ENCODE results near the gene PLAGL1. TPM values are rescaled to one million over a fixed set of nuclear protein-coding genes. Genes with fewer than 3 reads are reported as not detected.

Gene PLAGL1
- total RNA-seq, 1 donor from 2014 or later, result 20.3 TPM

- DNase-seq (ENCODE audit: low read depth), result peak; percentile 13
- Histone ChIP-seq H3K4me3 (ENCODE audit: insufficient read depth, low read depth, low read length) (no peak overlapping the region), H3K36me3 (ENCODE audit: insufficient read depth, low read length) (no peaks in the 10 kb centered on the region), H4K20me1 (ENCODE audit: insufficient read depth, low read length) (peaks cover 3% of the 10 kb centered on the region), H2AFZ (ENCODE audit: low read depth, low read length) (no peak overlapping the region), H3K4me1 (ENCODE audit: insufficient read depth, low read length) (peaks cover 7% of the 10 kb centered on the region), H3K27ac (ENCODE audit: low read depth, low read length) (no peak overlapping the region), H3K4me2 (ENCODE audit: low read length) (no peak overlapping the region), H3K27me3 (ENCODE audit: insufficient read depth, low read length) (no peaks in the 10 kb centered on the region), H3K9ac (ENCODE audit: low read length) (no peak overlapping the region), H3K79me2 (ENCODE audit: insufficient read depth, low read length) (no peaks in the 10 kb centered on the region), H3K9me3 (ENCODE audit: insufficient read depth, low read depth, low read length) (no peaks in the 10 kb centered on the region)
- no peak for TF ChIP-seq CTCF (IDR thresholded peaks at IDR 0.05; ENCODE audit: insufficient read depth, low read depth, low read length)
- Mint-ChIP-seq H3K4me1 (ENCODE audit: low read depth, unreplicated experiment) (peaks cover 10% of the 10 kb centered on the region), H3K4me3 (ENCODE audit: unreplicated experiment) (no peak overlapping the region), H3K9me3 (ENCODE audit: unreplicated experiment) (peaks cover 4% of the 10 kb centered on the region), H3K27me3 (ENCODE audit: low read depth, unreplicated experiment) (peaks cover 63% of the 10 kb centered on the region), H3K36me3 (ENCODE audit: low read depth, unreplicated experiment) (peaks cover 9% of the 10 kb centered on the region), H3K27ac (ENCODE audit: unreplicated experiment) (no peak overlapping the region)
- no peak for FAIRE-seq
Observed at GRCh38 chr6:143967706-143968376, 40.2 kb downstream of the PLAGL1 start.

GRCh38 chr6:143966312-143966711 lies 41.7 kb downstream of the PLAGL1 start:
- Histone ChIP-seq H3K4me3 (ENCODE audit: insufficient read depth, low read depth, low read length) (no peak overlapping the region), H3K36me3 (ENCODE audit: insufficient read depth, low read length) (no peaks in the 10 kb centered on the region), H3K9me3 (ENCODE audit: insufficient read depth, low read depth, low read length) (no peaks in the 10 kb centered on the region), H3K4me2 (ENCODE audit: low read length) (peak overlapping the region; percentile 49), H3K79me2 (ENCODE audit: insufficient read depth, low read length) (no peaks in the 10 kb centered on the region), H3K9ac (ENCODE audit: low read length) (no peak overlapping the region), H3K4me1 (ENCODE audit: insufficient read depth, low read length) (peaks cover 7% of the 10 kb centered on the region), H2AFZ (ENCODE audit: low read depth, low read length) (no peak overlapping the region), H3K27ac (ENCODE audit: low read depth, low read length) (no peak overlapping the region), H3K27me3 (ENCODE audit: insufficient read depth, low read length) (no peaks in the 10 kb centered on the region), H4K20me1 (ENCODE audit: insufficient read depth, low read length) (peaks cover 3% of the 10 kb centered on the region)
- Mint-ChIP-seq H3K27me3 (ENCODE audit: low read depth, unreplicated experiment) (peaks cover 74% of the 10 kb centered on the region), H3K27ac (ENCODE audit: unreplicated experiment) (no peak overlapping the region), H3K36me3 (ENCODE audit: low read depth, unreplicated experiment) (peaks cover 9% of the 10 kb centered on the region), H3K4me3 (ENCODE audit: unreplicated experiment) (no peak overlapping the region), H3K9me3 (ENCODE audit: unreplicated experiment) (peaks cover 4% of the 10 kb centered on the region), H3K4me1 (ENCODE audit: low read depth, unreplicated experiment) (peaks cover 9% of the 10 kb centered on the region)
- no peak for FAIRE-seq
- TF ChIP-seq EZH2 (IDR thresholded peaks at IDR 0.05; ENCODE audit: insufficient read depth, low read length) (no peak), CTCF (IDR thresholded peaks at IDR 0.05; ENCODE audit: insufficient read depth, low read depth, low read length) (no peak)
- DNase-seq (ENCODE audit: low read depth), result no peak

- H3K9me3 Mint-ChIP-seq (ENCODE audit: unreplicated experiment), result peaks cover 4% of the 10 kb centered on the region
- H3K27ac Mint-ChIP-seq (ENCODE audit: unreplicated experiment), result no peak overlapping the region
- H3K4me1 Mint-ChIP-seq (ENCODE audit: low read depth, unreplicated experiment), result peaks cover 9% of the 10 kb centered on the region
- H3K27me3 ChIP-seq (ENCODE audit: insufficient read depth, low read length), result no peaks in the 10 kb centered on the region
- peaks cover 3% of the 10 kb centered on the region for H4K20me1 ChIP-seq (ENCODE audit: insufficient read depth, low read length)
- no peak overlapping the region for H3K4me3 ChIP-seq (ENCODE audit: insufficient read depth, low read depth, low read length)
- no peak overlapping the region for H3K9ac ChIP-seq (ENCODE audit: low read length)
- H3K27ac ChIP-seq (ENCODE audit: low read depth, low read length), result no peak overlapping the region
- H3K9me3 ChIP-seq (ENCODE audit: insufficient read depth, low read depth, low read length), result no peaks in the 10 kb centered on the region
- H2AFZ ChIP-seq (ENCODE audit: low read depth, low read length), result no peak overlapping the region
- FAIRE-seq (peak; percentile 39), DNase-seq (ENCODE audit: low read depth) (peak; percentile 81)
- H3K36me3 Mint-ChIP-seq (ENCODE audit: low read depth, unreplicated experiment), result peaks cover 9% of the 10 kb centered on the region
- peak overlapping the region; percentile 49 for H3K4me2 ChIP-seq (ENCODE audit: low read length)
- no peaks in the 10 kb centered on the region for H3K79me2 ChIP-seq (ENCODE audit: insufficient read depth, low read length)
- no peaks in the 10 kb centered on the region for H3K36me3 ChIP-seq (ENCODE audit: insufficient read depth, low read length)
- peaks cover 71% of the 10 kb centered on the region for H3K27me3 Mint-ChIP-seq (ENCODE audit: low read depth, unreplicated experiment)
- peaks cover 7% of the 10 kb centered on the region for H3K4me1 ChIP-seq (ENCODE audit: insufficient read depth, low read length)
- TF ChIP-seq CTCF (IDR thresholded peaks at IDR 0.05; ENCODE audit: insufficient read depth, low read depth, low read length) (no peak), EZH2 (IDR thresholded peaks at IDR 0.05; ENCODE audit: insufficient read depth, low read length) (no peak)
- no peak overlapping the region for H3K4me3 Mint-ChIP-seq (ENCODE audit: unreplicated experiment)
Observed at GRCh38 chr6:143965503-143966171, 42.4 kb downstream of the PLAGL1 start.

All from astrocyte (in vitro differentiated cells and primary cell).